Activated T-cell treated with anti-CD3 and anti-CD28 coated beads, Interleukin-2, amount 50 U/mL, for 1 hour (primary cell): ENCODE results near the gene SPOUT1.
"Not testable (repeated sequence)": the region's sequence is repeated elsewhere in the genome, so short reads cannot be mapped to it uniquely, and the experiment has no call there.

Source experiments
- DNase-seq: peaks from one replicate; pipeline ENCODE4 v3.0.0-alpha.2; 2020

Gene SPOUT1, protein sequence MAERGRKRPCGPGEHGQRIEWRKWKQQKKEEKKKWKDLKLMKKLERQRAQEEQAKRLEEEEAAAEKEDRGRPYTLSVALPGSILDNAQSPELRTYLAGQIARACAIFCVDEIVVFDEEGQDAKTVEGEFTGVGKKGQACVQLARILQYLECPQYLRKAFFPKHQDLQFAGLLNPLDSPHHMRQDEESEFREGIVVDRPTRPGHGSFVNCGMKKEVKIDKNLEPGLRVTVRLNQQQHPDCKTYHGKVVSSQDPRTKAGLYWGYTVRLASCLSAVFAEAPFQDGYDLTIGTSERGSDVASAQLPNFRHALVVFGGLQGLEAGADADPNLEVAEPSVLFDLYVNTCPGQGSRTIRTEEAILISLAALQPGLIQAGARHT

GRCh38 chr9:128829477-128830251, at the start of gene SPOUT1:
TSS of gene SPOUT1 (minus strand) at chr9:128829794. CDS start at chr9:128829780, 14 bp downstream.
- peak; percentile 95 for DNase-seq

DNA sequence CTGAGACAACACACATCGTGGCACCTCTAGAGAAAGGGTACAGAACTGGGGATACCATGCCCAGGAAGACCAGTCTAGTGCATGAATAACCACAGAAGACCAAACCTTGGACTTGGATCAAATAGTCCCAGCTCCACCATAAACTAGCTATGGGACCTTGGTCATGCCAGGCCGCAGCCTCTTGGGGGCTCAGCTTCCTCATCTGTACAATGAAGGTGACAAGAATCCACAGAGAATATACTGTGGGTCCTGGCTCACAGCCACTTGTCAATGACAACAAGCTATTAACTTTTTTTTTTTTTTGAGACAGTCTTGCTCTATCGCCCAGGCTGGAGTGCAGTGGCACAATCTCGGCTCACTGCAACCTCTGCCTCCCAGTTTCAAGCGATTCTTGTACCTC, 48.3 kb upstream of the SPOUT1 start:
- no peak for DNase-seq

GRCh38 chr9:128870941-128871265, 41.3 kb upstream of the SPOUT1 start:
- DNase-seq = not testable (repeated sequence)

- no peak for DNase-seq
These were observed 40.7 kb upstream of the SPOUT1 start for GRCh38 chr9:128870128-128870940.

- DNase-seq = peak; percentile 88
These were observed 34.1 kb upstream of the SPOUT1 start for GRCh38 chr9:128863647-128864046.

GRCh38 chr9:128862401-128862851, 32.8 kb upstream of the SPOUT1 start:
- DNase-seq = no peak

DNA sequence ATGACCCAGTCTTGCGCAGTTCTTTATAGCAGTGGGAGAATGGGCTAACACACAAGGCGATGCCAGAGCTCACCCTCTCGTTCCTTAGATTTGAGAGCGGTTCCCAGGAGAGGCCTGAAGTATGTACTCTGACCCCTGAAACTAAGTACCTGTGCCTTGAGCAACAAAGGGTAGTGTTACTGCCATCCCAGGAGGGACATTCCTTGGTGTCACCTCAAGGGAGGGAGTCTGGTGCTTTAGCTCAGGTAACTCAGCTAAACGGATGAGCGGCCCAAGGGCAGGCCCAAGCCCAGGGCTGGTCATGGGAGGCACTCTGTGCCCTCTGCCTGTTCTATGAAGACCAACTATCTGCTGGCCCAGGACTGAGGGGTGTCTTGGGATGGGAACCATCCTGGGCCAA, 31.9 kb upstream of the SPOUT1 start:
- no peak for DNase-seq

DNA sequence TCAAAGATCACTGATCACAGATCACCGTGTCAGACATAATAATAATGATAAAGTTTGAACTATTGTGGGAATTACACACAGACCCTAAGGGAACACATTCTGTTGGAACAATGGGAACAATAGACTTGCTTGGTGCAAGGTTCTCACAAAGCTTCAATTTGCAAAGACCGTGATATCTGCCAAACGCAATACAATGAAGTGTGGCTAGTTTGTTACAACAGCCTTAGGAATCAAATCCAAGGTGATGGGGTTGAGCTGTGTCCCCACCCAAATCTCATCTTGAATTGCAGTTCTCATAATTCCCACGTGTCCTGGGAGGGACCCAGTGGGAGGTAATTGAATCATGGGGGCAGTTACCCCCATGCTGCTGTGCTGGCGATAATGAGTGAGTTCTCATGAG, 31.3 kb upstream of the SPOUT1 start:
- no peak for DNase-seq

GRCh38 chr9:128858476-128858875, 28.9 kb upstream of the SPOUT1 start:
- not testable (repeated sequence) for DNase-seq

- DNase-seq = not testable (repeated sequence)
These were observed 24.9 kb upstream of the SPOUT1 start for GRCh38 chr9:128854454-128854853.

DNA sequence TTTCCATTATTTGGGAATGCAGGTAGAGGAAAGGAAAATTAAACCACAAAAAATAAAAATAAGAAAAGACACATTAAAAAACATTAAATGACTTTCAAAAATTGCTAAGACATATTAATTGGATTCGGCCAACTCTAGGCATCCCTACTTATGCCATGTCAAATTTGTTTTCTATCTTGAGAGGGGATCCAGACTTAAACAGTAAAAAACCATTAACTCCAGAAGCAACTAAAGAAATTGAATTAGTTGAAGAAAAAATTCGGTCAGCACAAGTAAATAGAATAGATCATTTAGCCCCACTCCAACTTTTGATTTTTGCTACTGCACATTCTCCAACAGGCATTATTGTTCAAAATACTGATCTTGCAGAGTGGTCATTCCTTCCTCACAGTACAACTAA, 23.1 kb upstream of the SPOUT1 start:
- DNase-seq = not testable (repeated sequence)

- DNase-seq = not testable (repeated sequence)
These were observed 22.4 kb upstream of the SPOUT1 start for GRCh38 chr9:128851779-128852600.

DNA sequence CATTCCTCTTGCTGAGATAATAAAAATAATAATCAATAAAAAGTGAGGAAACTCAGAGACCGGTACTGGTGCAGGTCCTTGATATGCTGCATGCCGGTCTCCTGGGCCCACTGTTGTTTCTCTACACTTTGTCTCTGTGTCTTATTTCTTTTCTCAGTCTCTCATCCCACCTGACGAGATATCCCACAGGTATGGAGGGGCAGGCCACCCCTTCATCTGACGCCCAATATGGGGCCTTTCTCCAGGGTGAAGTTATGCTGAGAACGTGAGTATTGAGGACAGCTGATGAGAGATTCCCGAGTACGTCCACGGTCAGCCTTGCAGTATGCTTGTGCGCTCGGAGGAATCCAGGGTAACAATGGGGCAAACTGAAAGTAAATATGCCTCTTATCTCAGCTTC, 21.4 kb upstream of the SPOUT1 start:
- not testable (repeated sequence) for DNase-seq

GRCh38 chr9:128847803-128848202, 18.2 kb upstream of the SPOUT1 start:
- DNase-seq = no peak

DNA sequence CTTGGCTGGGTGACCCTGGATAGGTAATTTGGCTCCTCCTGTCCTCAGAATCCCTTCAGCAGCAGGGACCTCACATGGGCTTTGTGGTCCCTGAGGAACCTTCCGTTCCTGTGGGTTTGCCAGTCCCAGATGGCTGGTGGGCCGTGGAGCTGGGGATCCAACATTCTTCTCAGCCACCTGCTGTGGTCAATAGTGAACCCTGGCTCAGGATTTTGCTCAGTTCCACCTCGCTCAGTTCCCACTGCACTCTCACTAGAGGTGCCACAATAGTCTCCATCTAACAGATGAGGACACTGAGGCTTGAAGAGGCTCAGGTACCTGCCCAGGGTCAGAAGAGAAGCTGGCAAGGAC, 17.1 kb upstream of the SPOUT1 start:
- no peak for DNase-seq

DNA sequence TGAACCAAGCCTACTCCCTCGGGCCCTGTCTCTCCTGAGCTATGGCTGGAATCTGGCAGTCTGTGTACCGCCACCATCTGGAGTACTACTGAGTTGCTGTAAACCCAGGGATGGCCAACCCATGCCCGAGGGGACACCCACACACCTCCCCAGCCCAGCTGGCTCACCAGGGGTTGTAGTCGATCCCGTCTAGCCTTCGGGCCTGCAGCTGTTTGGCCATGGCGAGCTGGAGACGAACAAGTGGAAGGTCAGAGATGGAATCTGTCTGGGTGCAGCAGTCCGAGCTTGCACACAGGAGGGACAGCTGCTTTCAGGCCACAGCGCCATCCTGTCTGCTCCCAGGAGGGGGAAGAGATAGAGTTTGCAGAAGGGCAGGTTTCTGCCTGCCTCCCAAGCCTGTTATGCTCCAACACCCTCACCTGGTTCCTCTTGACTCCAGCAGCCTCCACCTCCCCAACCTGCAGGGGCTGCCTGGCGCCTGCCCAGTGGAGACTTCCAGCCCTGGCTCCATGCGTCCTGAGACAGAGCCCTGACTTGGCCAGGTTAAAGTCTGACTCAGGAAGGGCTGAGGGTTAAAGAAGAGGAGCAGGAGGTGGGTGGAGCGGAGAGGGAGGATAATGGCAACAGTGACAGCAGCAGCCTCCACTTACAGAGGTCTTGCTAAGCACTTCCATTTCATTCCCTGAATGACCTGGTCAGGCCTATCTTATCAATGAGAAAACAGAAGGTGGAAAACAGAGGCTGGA, 15.8 kb upstream of the SPOUT1 start:
- DNase-seq = no peak

- not testable (repeated sequence) for DNase-seq
These were observed 13.6 kb upstream of the SPOUT1 start for GRCh38 chr9:128843171-128843570.

DNA sequence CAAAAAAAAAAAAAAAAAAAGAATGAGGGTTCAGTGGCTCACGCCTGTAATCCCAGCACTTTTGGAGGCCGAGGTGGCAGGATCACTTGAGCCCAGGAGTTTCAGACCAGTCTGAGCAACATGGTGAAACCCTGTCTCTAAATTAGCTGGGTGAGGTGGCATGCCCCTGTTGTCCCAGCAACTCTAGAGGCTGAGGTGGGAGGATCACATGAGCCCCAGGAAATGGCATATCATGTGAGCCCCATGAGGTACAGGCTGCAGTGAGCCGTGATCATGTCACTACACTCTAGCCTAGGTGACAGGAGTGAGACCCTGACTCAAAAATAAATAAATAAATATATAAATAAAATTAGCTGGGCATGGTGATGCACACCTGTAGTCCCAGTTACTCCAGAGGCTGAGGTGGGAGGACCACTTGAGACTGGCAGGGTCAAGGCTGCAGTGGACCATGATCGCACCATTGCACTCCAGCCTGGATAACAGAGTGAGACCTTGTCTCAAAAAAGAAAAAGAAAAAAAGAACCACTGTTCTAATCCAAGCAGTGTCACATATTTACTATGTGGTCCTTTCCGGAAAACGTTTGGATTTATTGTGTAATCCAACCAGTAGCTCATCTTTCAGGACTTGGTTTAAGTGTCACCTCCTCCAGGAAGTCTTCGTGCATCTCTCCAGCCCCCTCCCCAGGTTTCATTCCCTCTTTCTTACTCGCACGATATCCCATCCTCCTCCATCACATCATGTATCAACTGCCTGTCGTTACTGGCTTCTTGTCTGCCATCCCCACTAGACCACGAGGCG, 12.3 kb upstream of the SPOUT1 start:
- DNase-seq = no peak

GRCh38 chr9:128840524-128840923, 10.9 kb upstream of the SPOUT1 start:
- DNase-seq = no peak

GRCh38 chr9:128838338-128838737, 8.7 kb upstream of the SPOUT1 start:
- no peak for DNase-seq
